GM23338 (cell line): ENCODE data around the gene PDZD7. TPM values are rescaled to one million over a fixed set of nuclear protein-coding genes. Genes with fewer than 3 reads are reported as not detected.

Experiments used
- ATAC-seq: fragments of 200-7000 bp; cut with Tn5 transposase; 3 replicates; pipeline ENCODE4 v1.9.1; 2020
- DNase-seq: peaks from one replicate; pipeline ENCODE4 v3.0.0-alpha.2; 2015; ENCODE audit warnings: low spot score
- H2AFZ ChIP-seq: fragments of 200-600 bp; sonication (generic); 2 replicates; pipeline ENCODE4 v1.8.0; 2016; ENCODE audit warnings: antibody characterized with exemption, mild to moderate bottlenecking, moderate library complexity
- H3F3A ChIP-seq: fragments of 200-600 bp; sonication (generic); replicated peaks from 2 replicates; pipeline ENCODE4 v1.8.0; 2017; ENCODE audit warnings: antibody characterized with exemption, mixed run types, low read depth
- H3K27ac ChIP-seq: fragments of 200-600 bp; sonication (generic); 2 replicates; pipeline ENCODE4 v1.6.1; 2016; ENCODE audit warnings: low read depth
- H3K27me3 ChIP-seq: fragments of 200-600 bp; sonication (generic); 2 replicates; pipeline ENCODE4 v1.8.0; 2016; ENCODE audit warnings: mild to moderate bottlenecking, mixed run types, moderate library complexity; ENCODE audit not compliant: insufficient read depth
- H3K36me3 ChIP-seq: fragments of 200-600 bp; sonication (generic); 2 replicates; pipeline ENCODE4 v1.8.0; 2016; ENCODE audit warnings: mild to moderate bottlenecking; ENCODE audit not compliant: insufficient read depth
- H3K4me1 ChIP-seq: fragments of 200-600 bp; sonication (generic); 2 replicates; pipeline ENCODE4 v1.8.0; 2016; ENCODE audit warnings: mild to moderate bottlenecking, moderate library complexity; ENCODE audit not compliant: insufficient read depth
- H3K4me2 ChIP-seq: fragments of 200-600 bp; sonication (generic); 2 replicates; pipeline ENCODE4 v1.7.1; 2017; ENCODE audit warnings: mixed run types
- H3K4me3 ChIP-seq: fragments of 200-600 bp; sonication (generic); 2 replicates; pipeline ENCODE4 v1.6.1; 2016; ENCODE audit warnings: mixed run types
- H3K79me2 ChIP-seq: fragments of 200-600 bp; sonication (generic); replicated peaks from 2 replicates; pipeline ENCODE4 v1.8.0; 2017; ENCODE audit warnings: mild to moderate bottlenecking; ENCODE audit not compliant: insufficient read depth
- H3K9me2 ChIP-seq: fragments of 200-600 bp; sonication (generic); 2 replicates; pipeline ENCODE4 v1.8.0; 2017; ENCODE audit not compliant: insufficient read depth
- H4K20me1 ChIP-seq: fragments of 200-600 bp; sonication (generic); replicated peaks from 2 replicates; pipeline ENCODE4 v1.8.0; 2017; ENCODE audit warnings: mild to moderate bottlenecking; ENCODE audit not compliant: insufficient read depth
- H3K27ac Mint-ChIP-seq: 2 replicates; pipeline ENCODE4 v1.8.0; 2020; ENCODE audit warnings: inconsistent platforms, mild to moderate bottlenecking, moderate library complexity, mixed read lengths
- H3K27me3 Mint-ChIP-seq: 3 replicates; pipeline ENCODE4 v1.8.0; 2022; ENCODE audit warnings: low read depth, mild to moderate bottlenecking, moderate library complexity, mixed read lengths, inconsistent platforms; ENCODE audit not compliant: insufficient read depth, poor library complexity
- H3K36me3 Mint-ChIP-seq: 3 replicates; pipeline ENCODE4 v1.8.0; 2021; ENCODE audit warnings: low read depth, mild to moderate bottlenecking, inconsistent platforms, moderate library complexity, mixed read lengths
- H3K4me1 Mint-ChIP-seq: 3 replicates; pipeline ENCODE4 v1.8.0; 2020; ENCODE audit warnings: mild to moderate bottlenecking, inconsistent platforms, mixed read lengths
- H3K4me3 Mint-ChIP-seq: 3 replicates; pipeline ENCODE4 v1.8.0; 2021; ENCODE audit warnings: moderate library complexity, mild to moderate bottlenecking, inconsistent platforms, mixed read lengths
- H3K9me3 Mint-ChIP-seq: 3 replicates; pipeline ENCODE4 v1.8.0; 2020; ENCODE audit warnings: moderate library complexity, mild to moderate bottlenecking, inconsistent platforms, mixed read lengths
- CREB1 ChIP-seq: fragments of 250-450 bp; sonication (Bioruptor Pico); IDR thresholded peaks from 2 replicates; pipeline ENCODE4 v1.5.0; 2020; ENCODE audit warnings: low read depth, mild to moderate bottlenecking, moderate library complexity
- EZH2 ChIP-seq: fragments of 200-600 bp; sonication (generic); IDR thresholded peaks from one replicate; pipeline ENCODE4 v1.8.0; 2017; ENCODE audit warnings: antibody characterized with exemption, mild to moderate bottlenecking, low read depth; ENCODE audit not compliant: unreplicated experiment
- EZH2phosphoT487 ChIP-seq: fragments of 200-600 bp; sonication (generic); IDR thresholded peaks from one replicate; pipeline ENCODE4 v1.8.1; 2018; ENCODE audit warnings: antibody characterized with exemption; ENCODE audit not compliant: unreplicated experiment
- JUNB ChIP-seq: IDR thresholded peaks from one replicate; pipeline ENCODE4 v1.6.1; 2016; ENCODE audit warnings: antibody characterized with exemption; ENCODE audit not compliant: unreplicated experiment
- NANOG ChIP-seq: IDR thresholded peaks from 2 replicates; pipeline ENCODE4 v1.6.1; 2016; ENCODE audit warnings: antibody characterized with exemption, borderline replicate concordance
- POLR2AphosphoS5 ChIP-seq: IDR thresholded peaks from 2 replicates; pipeline ENCODE4 v1.6.1; 2016; ENCODE audit warnings: antibody characterized with exemption, low read depth
- STAT1 ChIP-seq: IDR thresholded peaks from one replicate; pipeline ENCODE4 v1.6.1; 2016; ENCODE audit warnings: antibody characterized with exemption; ENCODE audit not compliant: unreplicated experiment
- ZNF114 ChIP-seq: fragments of 250-450 bp; sonication (Bioruptor Pico); IDR thresholded peaks from 2 replicates; pipeline ENCODE4 v1.5.0; 2020; ENCODE audit warnings: mild to moderate bottlenecking, moderate library complexity
- ZNF331 ChIP-seq: fragments of 250-450 bp; sonication (Bioruptor Pico); IDR thresholded peaks from 2 replicates; pipeline ENCODE4 v1.5.0; 2020; ENCODE audit warnings: low read depth, mild to moderate bottlenecking, moderate library complexity
- polyA plus RNA-seq: library from polyadenylated mRNA; unstranded; fragments of >200 nt; fragmentation: Nextera tagmentation; extraction: Ambion mirVana; gene quantifications from 2 replicates; pipeline ENCODE4 v1.2.1, GENCODE V29; 2016
- total RNA-seq: library from RNA; depleted of rRNA; stranded (reverse); fragments of >200 nt; shearing (Covaris generic); gene quantifications from 2 replicates; pipeline ENCODE4 v1.2.3, GENCODE V29; 2014
- TF ChIP-seq, protein P1 (sequence below): fragments of 250-450 bp; sonication (Bioruptor Pico); IDR thresholded peaks from 2 replicates; pipeline ENCODE4 v1.5.0; 2020; ENCODE audit warnings: mild to moderate bottlenecking, moderate library complexity
- TF ChIP-seq, protein P2 (sequence below): IDR thresholded peaks from one replicate; pipeline ENCODE4 v1.6.1; 2018; ENCODE audit warnings: antibody characterized with exemption; ENCODE audit not compliant: unreplicated experiment
- TF ChIP-seq, protein P3 (sequence below), 2 experiments: fragments of 200-600 bp in 1 of 2; sonication (generic) in 1 of 2; conservative IDR thresholded peaks; 2 replicates each; pipeline versions ENCODE4 v1.5.1 to v1.6.1; 2016 to 2017; ENCODE audit warnings: antibody characterized with exemption in 2 of 2, low read depth in 2 of 2, mild to moderate bottlenecking in 2 of 2, moderate library complexity in 1 of 2
- TF ChIP-seq, protein P4 (sequence below): IDR thresholded peaks from 2 replicates; pipeline ENCODE4 v1.6.1; 2016; ENCODE audit warnings: antibody characterized with exemption

PDZD7 gene
- total and polyA plus RNA-seq, 2 experiments from 2014 or later: 1.7 to 2.3 TPM

DNA sequence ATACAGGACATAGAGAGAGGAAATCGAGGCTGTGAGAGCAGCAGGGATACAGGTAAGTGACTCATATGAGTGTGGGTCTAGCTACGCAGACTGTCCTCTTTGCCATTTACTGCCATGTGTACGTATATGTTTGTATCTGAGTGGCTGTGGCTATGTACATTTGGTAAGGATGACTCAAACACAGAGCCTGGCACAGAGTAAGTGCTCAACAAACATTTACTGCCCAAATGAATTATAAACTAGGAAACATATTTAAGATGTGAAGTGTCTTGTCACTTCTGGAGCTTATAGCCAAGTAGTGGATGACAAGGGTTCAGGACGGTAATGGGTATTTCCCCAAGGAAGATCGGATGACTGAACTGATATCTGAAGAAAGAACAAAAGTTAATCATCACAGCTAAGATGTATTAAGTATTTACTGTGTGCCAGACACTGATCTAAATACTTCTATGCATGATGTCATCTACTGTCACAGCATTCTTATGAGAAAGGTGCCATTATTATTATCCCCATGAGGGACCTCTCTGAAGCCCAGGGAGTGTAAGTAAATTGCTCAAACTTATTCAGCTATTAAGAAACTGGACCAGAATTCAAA is 49.7 kb downstream of the PDZD7 start:
- Mint-ChIP-seq H3K27me3 (peaks cover 7% of the 10 kb centered on the region), H3K4me3 (no peak overlapping the region), H3K4me1 (peaks cover 12% of the 10 kb centered on the region; the same call in 2 of the 3 replicates), H3K27ac (no peak overlapping the region), H3K9me3 (no peaks in the 10 kb centered on the region), H3K36me3 (peaks cover 3% of the 10 kb centered on the region; the same call in 1 of the 3 replicates)
- no peak overlapping the region for H3K27ac ChIP-seq
- H2AFZ ChIP-seq: no peak overlapping the region
- H3K36me3 ChIP-seq: no peaks in the 10 kb centered on the region
- DNase-seq: no peak
- H3K4me3 ChIP-seq: no peak overlapping the region
- no peaks in the 10 kb centered on the region for H3K27me3 ChIP-seq
- H3K9me2 ChIP-seq: no peaks in the 10 kb centered on the region
- no peak for ATAC-seq
- H3K79me2 ChIP-seq: peaks cover 8% of the 10 kb centered on the region
- H3F3A ChIP-seq: no peaks in the 10 kb centered on the region
- H3K4me1 ChIP-seq: no peaks in the 10 kb centered on the region
- no peak overlapping the region for H3K4me2 ChIP-seq
- TF ChIP-seq, protein P1, sequence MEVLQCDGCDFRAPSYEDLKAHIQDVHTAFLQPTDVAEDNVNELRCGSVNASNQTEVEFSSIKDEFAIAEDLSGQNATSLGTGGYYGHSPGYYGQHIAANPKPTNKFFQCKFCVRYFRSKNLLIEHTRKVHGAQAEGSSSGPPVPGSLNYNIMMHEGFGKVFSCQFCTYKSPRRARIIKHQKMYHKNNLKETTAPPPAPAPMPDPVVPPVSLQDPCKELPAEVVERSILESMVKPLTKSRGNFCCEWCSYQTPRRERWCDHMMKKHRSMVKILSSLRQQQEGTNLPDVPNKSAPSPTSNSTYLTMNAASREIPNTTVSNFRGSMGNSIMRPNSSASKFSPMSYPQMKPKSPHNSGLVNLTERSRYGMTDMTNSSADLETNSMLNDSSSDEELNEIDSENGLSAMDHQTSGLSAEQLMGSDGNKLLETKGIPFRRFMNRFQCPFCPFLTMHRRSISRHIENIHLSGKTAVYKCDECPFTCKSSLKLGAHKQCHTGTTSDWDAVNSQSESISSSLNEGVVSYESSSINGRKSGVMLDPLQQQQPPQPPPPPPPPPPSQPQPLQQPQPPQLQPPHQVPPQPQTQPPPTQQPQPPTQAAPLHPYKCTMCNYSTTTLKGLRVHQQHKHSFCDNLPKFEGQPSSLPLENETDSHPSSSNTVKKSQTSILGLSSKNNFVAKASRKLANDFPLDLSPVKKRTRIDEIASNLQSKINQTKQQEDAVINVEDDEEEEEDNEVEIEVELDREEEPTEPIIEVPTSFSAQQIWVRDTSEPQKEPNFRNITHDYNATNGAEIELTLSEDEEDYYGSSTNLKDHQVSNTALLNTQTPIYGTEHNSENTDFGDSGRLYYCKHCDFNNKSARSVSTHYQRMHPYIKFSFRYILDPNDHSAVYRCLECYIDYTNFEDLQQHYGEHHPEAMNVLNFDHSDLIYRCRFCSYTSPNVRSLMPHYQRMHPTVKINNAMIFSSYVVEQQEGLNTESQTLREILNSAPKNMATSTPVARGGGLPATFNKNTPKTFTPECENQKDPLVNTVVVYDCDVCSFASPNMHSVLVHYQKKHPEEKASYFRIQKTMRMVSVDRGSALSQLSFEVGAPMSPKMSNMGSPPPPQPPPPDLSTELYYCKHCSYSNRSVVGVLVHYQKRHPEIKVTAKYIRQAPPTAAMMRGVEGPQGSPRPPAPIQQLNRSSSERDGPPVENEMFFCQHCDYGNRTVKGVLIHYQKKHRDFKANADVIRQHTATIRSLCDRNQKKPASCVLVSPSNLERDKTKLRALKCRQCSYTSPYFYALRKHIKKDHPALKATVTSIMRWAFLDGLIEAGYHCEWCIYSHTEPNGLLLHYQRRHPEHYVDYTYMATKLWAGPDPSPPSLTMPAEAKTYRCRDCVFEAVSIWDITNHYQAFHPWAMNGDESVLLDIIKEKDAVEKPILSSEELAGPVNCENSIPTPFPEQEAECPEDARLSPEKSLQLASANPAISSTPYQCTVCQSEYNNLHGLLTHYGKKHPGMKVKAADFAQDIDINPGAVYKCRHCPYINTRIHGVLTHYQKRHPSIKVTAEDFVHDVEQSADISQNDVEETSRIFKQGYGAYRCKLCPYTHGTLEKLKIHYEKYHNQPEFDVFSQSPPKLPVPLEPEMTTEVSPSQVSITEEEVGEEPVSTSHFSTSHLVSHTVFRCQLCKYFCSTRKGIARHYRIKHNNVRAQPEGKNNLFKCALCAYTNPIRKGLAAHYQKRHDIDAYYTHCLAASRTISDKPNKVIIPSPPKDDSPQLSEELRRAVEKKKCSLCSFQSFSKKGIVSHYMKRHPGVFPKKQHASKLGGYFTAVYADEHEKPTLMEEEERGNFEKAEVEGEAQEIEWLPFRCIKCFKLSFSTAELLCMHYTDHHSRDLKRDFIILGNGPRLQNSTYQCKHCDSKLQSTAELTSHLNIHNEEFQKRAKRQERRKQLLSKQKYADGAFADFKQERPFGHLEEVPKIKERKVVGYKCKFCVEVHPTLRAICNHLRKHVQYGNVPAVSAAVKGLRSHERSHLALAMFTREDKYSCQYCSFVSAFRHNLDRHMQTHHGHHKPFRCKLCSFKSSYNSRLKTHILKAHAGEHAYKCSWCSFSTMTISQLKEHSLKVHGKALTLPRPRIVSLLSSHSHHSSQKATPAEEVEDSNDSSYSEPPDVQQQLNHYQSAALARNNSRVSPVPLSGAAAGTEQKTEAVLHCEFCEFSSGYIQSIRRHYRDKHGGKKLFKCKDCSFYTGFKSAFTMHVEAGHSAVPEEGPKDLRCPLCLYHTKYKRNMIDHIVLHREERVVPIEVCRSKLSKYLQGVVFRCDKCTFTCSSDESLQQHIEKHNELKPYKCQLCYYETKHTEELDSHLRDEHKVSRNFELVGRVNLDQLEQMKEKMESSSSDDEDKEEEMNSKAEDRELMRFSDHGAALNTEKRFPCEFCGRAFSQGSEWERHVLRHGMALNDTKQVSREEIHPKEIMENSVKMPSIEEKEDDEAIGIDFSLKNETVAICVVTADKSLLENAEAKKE (CRISPR knock-in tag): no peak
- TF ChIP-seq, protein P2, sequence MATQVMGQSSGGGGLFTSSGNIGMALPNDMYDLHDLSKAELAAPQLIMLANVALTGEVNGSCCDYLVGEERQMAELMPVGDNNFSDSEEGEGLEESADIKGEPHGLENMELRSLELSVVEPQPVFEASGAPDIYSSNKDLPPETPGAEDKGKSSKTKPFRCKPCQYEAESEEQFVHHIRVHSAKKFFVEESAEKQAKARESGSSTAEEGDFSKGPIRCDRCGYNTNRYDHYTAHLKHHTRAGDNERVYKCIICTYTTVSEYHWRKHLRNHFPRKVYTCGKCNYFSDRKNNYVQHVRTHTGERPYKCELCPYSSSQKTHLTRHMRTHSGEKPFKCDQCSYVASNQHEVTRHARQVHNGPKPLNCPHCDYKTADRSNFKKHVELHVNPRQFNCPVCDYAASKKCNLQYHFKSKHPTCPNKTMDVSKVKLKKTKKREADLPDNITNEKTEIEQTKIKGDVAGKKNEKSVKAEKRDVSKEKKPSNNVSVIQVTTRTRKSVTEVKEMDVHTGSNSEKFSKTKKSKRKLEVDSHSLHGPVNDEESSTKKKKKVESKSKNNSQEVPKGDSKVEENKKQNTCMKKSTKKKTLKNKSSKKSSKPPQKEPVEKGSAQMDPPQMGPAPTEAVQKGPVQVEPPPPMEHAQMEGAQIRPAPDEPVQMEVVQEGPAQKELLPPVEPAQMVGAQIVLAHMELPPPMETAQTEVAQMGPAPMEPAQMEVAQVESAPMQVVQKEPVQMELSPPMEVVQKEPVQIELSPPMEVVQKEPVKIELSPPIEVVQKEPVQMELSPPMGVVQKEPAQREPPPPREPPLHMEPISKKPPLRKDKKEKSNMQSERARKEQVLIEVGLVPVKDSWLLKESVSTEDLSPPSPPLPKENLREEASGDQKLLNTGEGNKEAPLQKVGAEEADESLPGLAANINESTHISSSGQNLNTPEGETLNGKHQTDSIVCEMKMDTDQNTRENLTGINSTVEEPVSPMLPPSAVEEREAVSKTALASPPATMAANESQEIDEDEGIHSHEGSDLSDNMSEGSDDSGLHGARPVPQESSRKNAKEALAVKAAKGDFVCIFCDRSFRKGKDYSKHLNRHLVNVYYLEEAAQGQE: no peak
- TF ChIP-seq, protein P3, sequence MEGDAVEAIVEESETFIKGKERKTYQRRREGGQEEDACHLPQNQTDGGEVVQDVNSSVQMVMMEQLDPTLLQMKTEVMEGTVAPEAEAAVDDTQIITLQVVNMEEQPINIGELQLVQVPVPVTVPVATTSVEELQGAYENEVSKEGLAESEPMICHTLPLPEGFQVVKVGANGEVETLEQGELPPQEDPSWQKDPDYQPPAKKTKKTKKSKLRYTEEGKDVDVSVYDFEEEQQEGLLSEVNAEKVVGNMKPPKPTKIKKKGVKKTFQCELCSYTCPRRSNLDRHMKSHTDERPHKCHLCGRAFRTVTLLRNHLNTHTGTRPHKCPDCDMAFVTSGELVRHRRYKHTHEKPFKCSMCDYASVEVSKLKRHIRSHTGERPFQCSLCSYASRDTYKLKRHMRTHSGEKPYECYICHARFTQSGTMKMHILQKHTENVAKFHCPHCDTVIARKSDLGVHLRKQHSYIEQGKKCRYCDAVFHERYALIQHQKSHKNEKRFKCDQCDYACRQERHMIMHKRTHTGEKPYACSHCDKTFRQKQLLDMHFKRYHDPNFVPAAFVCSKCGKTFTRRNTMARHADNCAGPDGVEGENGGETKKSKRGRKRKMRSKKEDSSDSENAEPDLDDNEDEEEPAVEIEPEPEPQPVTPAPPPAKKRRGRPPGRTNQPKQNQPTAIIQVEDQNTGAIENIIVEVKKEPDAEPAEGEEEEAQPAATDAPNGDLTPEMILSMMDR (conservative IDR thresholded peaks at IDR 0.05; ENCODE audit: low read depth in 2 of 2): no peak
- TF ChIP-seq CREB1 (CRISPR knock-in tag): no peak
- TF ChIP-seq, protein P4, sequence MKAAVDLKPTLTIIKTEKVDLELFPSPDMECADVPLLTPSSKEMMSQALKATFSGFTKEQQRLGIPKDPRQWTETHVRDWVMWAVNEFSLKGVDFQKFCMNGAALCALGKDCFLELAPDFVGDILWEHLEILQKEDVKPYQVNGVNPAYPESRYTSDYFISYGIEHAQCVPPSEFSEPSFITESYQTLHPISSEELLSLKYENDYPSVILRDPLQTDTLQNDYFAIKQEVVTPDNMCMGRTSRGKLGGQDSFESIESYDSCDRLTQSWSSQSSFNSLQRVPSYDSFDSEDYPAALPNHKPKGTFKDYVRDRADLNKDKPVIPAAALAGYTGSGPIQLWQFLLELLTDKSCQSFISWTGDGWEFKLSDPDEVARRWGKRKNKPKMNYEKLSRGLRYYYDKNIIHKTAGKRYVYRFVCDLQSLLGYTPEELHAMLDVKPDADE: no peak
- TF ChIP-seq STAT1: no peak
- no peak for TF ChIP-seq ZNF331 (CRISPR knock-in tag)
- TF ChIP-seq EZH2phosphoT487: no peak
- no peak for TF ChIP-seq ZNF114
- TF ChIP-seq EZH2: no peak
- TF ChIP-seq POLR2AphosphoS5: no peak
- no peak for TF ChIP-seq JUNB
- no peak for TF ChIP-seq NANOG
- H4K20me1 ChIP-seq: peaks cover 10% of the 10 kb centered on the region; the same call in 1 of the 2 replicates
